K562 (cell line): Measurements from ENCODE around the gene FAM78A. TPM values are rescaled to one million over a fixed set of nuclear protein-coding genes. Genes with fewer than 3 reads are reported as not detected.

Experiments
- ARID2 ChIP-seq: fragments of 450-650 bp; IDR thresholded peaks from 2 replicates; pipeline ENCODE4 v1.6.1; 2017; ENCODE audit warnings: antibody characterized with exemption, mild to moderate bottlenecking
- BACH1 ChIP-seq: fragments of 200-800 bp; sonication (Bioruptor generic); IDR thresholded peaks from 2 replicates; pipeline ENCODE4 v1.6.1; 2016; ENCODE audit warnings: missing genetic modification characterization, missing compliant biosample characterization
- BRF1 ChIP-seq: IDR thresholded peaks from 3 replicates; pipeline ENCODE4 v1.6.1; 2011; ENCODE audit warnings: borderline replicate concordance, mild to moderate bottlenecking; ENCODE audit not compliant: insufficient read length; ENCODE audit errors: extremely low read depth
- FOXJ3 ChIP-seq: sonication (generic); formaldehyde crosslinking; IDR thresholded peaks from 2 replicates; pipeline ENCODE4 v1.4.0; 2020; ENCODE audit warnings: mild to moderate bottlenecking, missing genetic modification reagents
- NUFIP1 ChIP-seq: fragments of 450-650 bp; IDR thresholded peaks from 2 replicates; pipeline ENCODE4 v1.6.1; 2018; ENCODE audit not compliant: partially characterized antibody
- ZNF354B ChIP-seq: fragments of 250-450 bp; sonication (Bioruptor Pico); IDR thresholded peaks from 2 replicates; pipeline ENCODE4 v1.4.0; 2020
- ZNF75A ChIP-seq: fragments of 450-650 bp; formaldehyde crosslinking; IDR thresholded peaks from 2 replicates; pipeline ENCODE4 v1.4.0; 2020; ENCODE audit warnings: mild to moderate bottlenecking
- polyA plus RNA-seq, 8 experiments: library from polyadenylated mRNA; depleted of rRNA in 4 of 8; stranded (reverse) in 5 of 8; unstranded in 3 of 8; fragments of >200 nt; fragmentation: Nextera tagmentation in 2 of 8; fragmentation: Illumina TruSeq in 1 of 8; extraction: Ambion mirVana in 2 of 8; extraction: Trizol in 1 of 8; gene quantifications; 2 replicates each; pipeline versions ENCODE4 v1.2.1 to v1.2.3, GENCODE V29; 2011 to 2014; ENCODE audit warnings: inconsistent platforms in 1 of 8, missing spikeins in 1 of 8
- total RNA-seq, 7 experiments: library from RNA; depleted of rRNA in 6 of 7; stranded (reverse); fragments of >200 nt in 6 of 7; fragmentation: Illumina TruSeq in 2 of 7; extraction: Trizol in 2 of 7; gene quantifications; 2 replicates each; pipeline versions ENCODE4 v1.2.1 to v1.2.3, GENCODE V29; 2011 to 2021; ENCODE audit warnings: low replicate concordance in 1 of 7
- TF ChIP-seq, protein P1 (sequence below), 2 experiments: fragments of 450-650 bp in 1 of 2; sonication (generic) in 1 of 2; formaldehyde crosslinking in 1 of 2; IDR thresholded peaks; 2 replicates each; pipeline versions ENCODE4 v1.7.1 to v1.9.0; 2016 to 2022; ENCODE audit warnings: inconsistent platforms in 1 of 2, mild to moderate bottlenecking in 1 of 2, missing genetic modification reagents in 1 of 2
- TF ChIP-seq, protein P2 (sequence below): sonication (generic); formaldehyde crosslinking; IDR thresholded peaks from 2 replicates; pipeline ENCODE4 v1.8.1; 2023; ENCODE audit warnings: mild to moderate bottlenecking, missing genetic modification reagents
- TF ChIP-seq, protein P3 (sequence below), 2 experiments: fragments of 450-650 bp in 1 of 2; sonication (generic) in 1 of 2; formaldehyde crosslinking; conservative IDR thresholded peaks; 2 replicates each; pipeline versions ENCODE4 v1.4.0 to v1.8.1; 2020 to 2022; ENCODE audit warnings: mild to moderate bottlenecking in 1 of 2, missing genetic modification reagents in 1 of 2

The FAM78A gene
- total and polyA plus RNA-seq, 9 of the 15 experiments (the other 6 are each of a cell fraction or from before 2014, with no cell fraction given) = 0.56 to 103 (median 55.2) TPM

DNA sequence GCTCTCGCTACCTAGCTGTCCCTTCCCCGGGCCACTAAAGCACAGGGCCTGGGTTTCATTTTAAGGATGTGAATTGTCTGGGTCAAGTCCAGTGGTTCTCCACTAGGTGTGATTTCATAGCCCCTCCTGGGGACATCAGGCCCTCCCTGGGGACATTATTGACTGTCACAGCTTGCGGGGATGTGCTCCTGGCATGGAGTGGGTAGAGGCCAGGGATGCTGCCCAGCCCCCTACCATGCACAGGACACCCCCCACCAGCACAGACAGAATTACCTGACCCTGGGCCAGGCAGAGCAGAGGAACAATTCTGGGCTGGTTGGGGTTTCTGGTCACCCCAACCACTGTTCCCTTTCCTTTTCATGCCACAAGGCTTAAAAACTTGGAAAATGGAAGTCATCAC, 4.1 kb downstream of the FAM78A start (continued):
- TF ChIP-seq, protein P1, sequence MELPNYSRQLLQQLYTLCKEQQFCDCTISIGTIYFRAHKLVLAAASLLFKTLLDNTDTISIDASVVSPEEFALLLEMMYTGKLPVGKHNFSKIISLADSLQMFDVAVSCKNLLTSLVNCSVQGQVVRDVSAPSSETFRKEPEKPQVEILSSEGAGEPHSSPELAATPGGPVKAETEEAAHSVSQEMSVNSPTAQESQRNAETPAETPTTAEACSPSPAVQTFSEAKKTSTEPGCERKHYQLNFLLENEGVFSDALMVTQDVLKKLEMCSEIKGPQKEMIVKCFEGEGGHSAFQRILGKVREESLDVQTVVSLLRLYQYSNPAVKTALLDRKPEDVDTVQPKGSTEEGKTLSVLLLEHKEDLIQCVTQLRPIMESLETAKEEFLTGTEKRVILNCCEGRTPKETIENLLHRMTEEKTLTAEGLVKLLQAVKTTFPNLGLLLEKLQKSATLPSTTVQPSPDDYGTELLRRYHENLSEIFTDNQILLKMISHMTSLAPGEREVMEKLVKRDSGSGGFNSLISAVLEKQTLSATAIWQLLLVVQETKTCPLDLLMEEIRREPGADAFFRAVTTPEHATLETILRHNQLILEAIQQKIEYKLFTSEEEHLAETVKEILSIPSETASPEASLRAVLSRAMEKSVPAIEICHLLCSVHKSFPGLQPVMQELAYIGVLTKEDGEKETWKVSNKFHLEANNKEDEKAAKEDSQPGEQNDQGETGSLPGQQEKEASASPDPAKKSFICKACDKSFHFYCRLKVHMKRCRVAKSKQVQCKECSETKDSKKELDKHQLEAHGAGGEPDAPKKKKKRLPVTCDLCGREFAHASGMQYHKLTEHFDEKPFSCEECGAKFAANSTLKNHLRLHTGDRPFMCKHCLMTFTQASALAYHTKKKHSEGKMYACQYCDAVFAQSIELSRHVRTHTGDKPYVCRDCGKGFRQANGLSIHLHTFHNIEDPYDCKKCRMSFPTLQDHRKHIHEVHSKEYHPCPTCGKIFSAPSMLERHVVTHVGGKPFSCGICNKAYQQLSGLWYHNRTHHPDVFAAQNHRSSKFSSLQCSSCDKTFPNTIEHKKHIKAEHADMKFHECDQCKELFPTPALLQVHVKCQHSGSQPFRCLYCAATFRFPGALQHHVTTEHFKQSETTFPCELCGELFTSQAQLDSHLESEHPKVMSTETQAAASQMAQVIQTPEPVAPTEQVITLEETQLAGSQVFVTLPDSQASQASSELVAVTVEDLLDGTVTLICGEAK (IDR thresholded peaks at IDR 0.05) = no peak
- TF ChIP-seq, protein P1 (CRISPR knock-in tag; IDR thresholded peaks at IDR 0.05) = no peak
- TF ChIP-seq, protein P2, sequence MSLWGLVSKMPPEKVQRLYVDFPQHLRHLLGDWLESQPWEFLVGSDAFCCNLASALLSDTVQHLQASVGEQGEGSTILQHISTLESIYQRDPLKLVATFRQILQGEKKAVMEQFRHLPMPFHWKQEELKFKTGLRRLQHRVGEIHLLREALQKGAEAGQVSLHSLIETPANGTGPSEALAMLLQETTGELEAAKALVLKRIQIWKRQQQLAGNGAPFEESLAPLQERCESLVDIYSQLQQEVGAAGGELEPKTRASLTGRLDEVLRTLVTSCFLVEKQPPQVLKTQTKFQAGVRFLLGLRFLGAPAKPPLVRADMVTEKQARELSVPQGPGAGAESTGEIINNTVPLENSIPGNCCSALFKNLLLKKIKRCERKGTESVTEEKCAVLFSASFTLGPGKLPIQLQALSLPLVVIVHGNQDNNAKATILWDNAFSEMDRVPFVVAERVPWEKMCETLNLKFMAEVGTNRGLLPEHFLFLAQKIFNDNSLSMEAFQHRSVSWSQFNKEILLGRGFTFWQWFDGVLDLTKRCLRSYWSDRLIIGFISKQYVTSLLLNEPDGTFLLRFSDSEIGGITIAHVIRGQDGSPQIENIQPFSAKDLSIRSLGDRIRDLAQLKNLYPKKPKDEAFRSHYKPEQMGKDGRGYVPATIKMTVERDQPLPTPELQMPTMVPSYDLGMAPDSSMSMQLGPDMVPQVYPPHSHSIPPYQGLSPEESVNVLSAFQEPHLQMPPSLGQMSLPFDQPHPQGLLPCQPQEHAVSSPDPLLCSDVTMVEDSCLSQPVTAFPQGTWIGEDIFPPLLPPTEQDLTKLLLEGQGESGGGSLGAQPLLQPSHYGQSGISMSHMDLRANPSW = peak; percentile 62; the same call in 1 of the 2 replicates
- no peak for TF ChIP-seq BRF1
- TF ChIP-seq, protein P3, sequence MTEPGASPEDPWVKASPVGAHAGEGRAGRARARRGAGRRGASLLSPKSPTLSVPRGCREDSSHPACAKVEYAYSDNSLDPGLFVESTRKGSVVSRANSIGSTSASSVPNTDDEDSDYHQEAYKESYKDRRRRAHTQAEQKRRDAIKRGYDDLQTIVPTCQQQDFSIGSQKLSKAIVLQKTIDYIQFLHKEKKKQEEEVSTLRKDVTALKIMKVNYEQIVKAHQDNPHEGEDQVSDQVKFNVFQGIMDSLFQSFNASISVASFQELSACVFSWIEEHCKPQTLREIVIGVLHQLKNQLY (CRISPR knock-in tag; conservative IDR thresholded peaks at IDR 0.05) = peak in 1 of 2 experiments; percentile 72; a peak in 1 of 4 replicates
- TF ChIP-seq NUFIP1 = no peak
- no peak for TF ChIP-seq BACH1
- no peak for TF ChIP-seq ZNF75A (CRISPR knock-in tag)
- no peak for TF ChIP-seq ARID2
- no peak for TF ChIP-seq ZNF354B (CRISPR knock-in tag)
- TF ChIP-seq FOXJ3 = no peak
